IMR-90 (cell line): ENCODE measurements around the gene GAS6. TPM values are rescaled to one million over a fixed set of nuclear protein-coding genes. Genes with fewer than 3 reads are reported as not detected.
A peak's percentile ranks its signal among the peaks of the same experiment; 100 is the strongest.

ENCODE experiments used
- ATAC-seq: fragments of 200-7000 bp; cut with Tn5 transposase; 2 replicates; pipeline ENCODE4 v1.9.1; 2020; ENCODE audit warnings: low read depth, mild to moderate bottlenecking, moderate library complexity
- BruUV-seq: library from RNA; stranded (reverse); fragments of 400-500 nt; replicated peaks from 2 replicates; lab custom pipeline; 2021; lab: Mats Ljungman, UMichigan
- CTCF ChIA-PET: fragments of 300-600 bp; formaldehyde crosslinking; extraction: SDS; loops from one replicate; lab custom pipeline; 2021; ENCODE audit warnings: antibody characterized with exemption; lab: Yijun Ruan, JAX
- POLR2A ChIA-PET: fragments of 300-600 bp; sonication (Branson Sonifier 250); formaldehyde crosslinking; loops from one replicate; lab custom pipeline; 2022; ENCODE audit warnings: antibody characterized with exemption; ENCODE audit not compliant: unreplicated experiment; lab: Charles Lee
- DNase-seq: peaks from one replicate; pipeline ENCODE4 v3.0.0; 2013
- H2AFZ ChIP-seq: replicated peaks from 2 replicates; pipeline ENCODE3; 2013; ENCODE audit warnings: low read length, mild to moderate bottlenecking; ENCODE audit not compliant: poor library complexity
- H2AK5ac ChIP-seq: 2 replicates; pipeline ENCODE4 v1.6.1; 2013; ENCODE audit warnings: low read depth, low read length, inconsistent platforms
- H2AK9ac ChIP-seq: replicated peaks from 2 replicates; pipeline ENCODE3; 2013; ENCODE audit warnings: mild to moderate bottlenecking, low read depth, low read length, moderate library complexity; ENCODE audit not compliant: poor library complexity
- H2BK120ac ChIP-seq: 2 replicates; pipeline ENCODE4 v1.6.1; 2013; ENCODE audit warnings: low read depth, low read length, inconsistent platforms
- H2BK15ac ChIP-seq: 3 replicates; pipeline ENCODE4 v1.6.1; 2013; ENCODE audit warnings: low read depth, low read length, inconsistent platforms
- H2BK20ac ChIP-seq: 2 replicates; pipeline ENCODE4 v1.6.1; 2013; ENCODE audit warnings: low read depth, mild to moderate bottlenecking, inconsistent platforms, low read length, moderate library complexity
- H2BK5ac ChIP-seq: 2 replicates; pipeline ENCODE4 v1.6.1; 2013; ENCODE audit warnings: mild to moderate bottlenecking, low read depth, low read length, inconsistent platforms; ENCODE audit not compliant: poor library complexity, severe bottlenecking
- H3K14ac ChIP-seq: replicated peaks from 2 replicates; pipeline ENCODE4 v1.6.1; 2013; ENCODE audit warnings: low read depth, low read length, inconsistent platforms
- H3K18ac ChIP-seq: 2 replicates; pipeline ENCODE4 v1.6.1; 2013; ENCODE audit warnings: low read depth, low read length, control low read depth
- H3K23ac ChIP-seq: 2 replicates; pipeline ENCODE4 v1.6.1; 2013; ENCODE audit warnings: low read depth, low read length, inconsistent platforms
- H3K27ac ChIP-seq: 2 replicates; pipeline ENCODE4 v1.5.1; 2013; ENCODE audit warnings: mild to moderate bottlenecking, control low read depth, low read length; ENCODE audit not compliant: insufficient read depth
- H3K27me3 ChIP-seq: 2 replicates; pipeline ENCODE4 v1.6.1; 2013; ENCODE audit warnings: low read length; ENCODE audit not compliant: control insufficient read depth, insufficient read depth
- H3K36me3 ChIP-seq: 2 replicates; pipeline ENCODE4 v1.6.1; 2013; ENCODE audit warnings: low read length, mixed read lengths; ENCODE audit not compliant: control insufficient read depth, insufficient read depth
- H3K4ac ChIP-seq: 2 replicates; pipeline ENCODE4 v1.6.1; 2013; ENCODE audit warnings: low read depth, low read length, inconsistent platforms
- H3K4me1 ChIP-seq: 2 replicates; pipeline ENCODE4 v1.6.1; 2013; ENCODE audit warnings: low read length, mixed read lengths; ENCODE audit not compliant: control insufficient read depth, insufficient read depth
- H3K4me2 ChIP-seq: 2 replicates; pipeline ENCODE4 v1.6.1; 2013; ENCODE audit warnings: low read depth, mild to moderate bottlenecking, control low read depth, low read length, moderate library complexity
- H3K4me3 ChIP-seq: 2 replicates; pipeline ENCODE4 v1.5.1; 2013; ENCODE audit warnings: low read depth, mild to moderate bottlenecking, control low read depth, low read length, moderate library complexity; ENCODE audit not compliant: insufficient read depth
- H3K56ac ChIP-seq: 2 replicates; pipeline ENCODE4 v1.6.1; 2013; ENCODE audit warnings: low read length, inconsistent platforms; ENCODE audit not compliant: insufficient read depth; ENCODE audit errors: extremely low read depth
- H3K79me1 ChIP-seq, 2 experiments: 2 replicates each; pipeline ENCODE4 v1.6.1; 2013; ENCODE audit warnings: low read length in 2 of 2, inconsistent platforms in 1 of 2, low read depth in 1 of 2
- H3K9ac ChIP-seq: 2 replicates; pipeline ENCODE4 v1.6.1; 2013; ENCODE audit warnings: low read depth, low read length, control low read depth
- H3K9me1 ChIP-seq: 2 replicates; pipeline ENCODE4 v1.6.1; 2013; ENCODE audit warnings: low read length, inconsistent platforms; ENCODE audit not compliant: insufficient read depth
- H3K9me3 ChIP-seq: 2 replicates; pipeline ENCODE4 v1.6.1; 2013; ENCODE audit warnings: low read length; ENCODE audit not compliant: control insufficient read depth, insufficient read depth
- H4K20me1 ChIP-seq: 2 replicates; pipeline ENCODE4 v1.6.1; 2013; ENCODE audit warnings: low read length, inconsistent platforms; ENCODE audit not compliant: insufficient read depth
- H4K5ac ChIP-seq: 2 replicates; pipeline ENCODE4 v1.6.1; 2013; ENCODE audit warnings: mild to moderate bottlenecking, low read depth, low read length, control low read depth
- H4K8ac ChIP-seq, 2 experiments: 2 replicates each; pipeline ENCODE4 v1.6.1; 2013; ENCODE audit warnings: low read depth in 2 of 2, low read length in 2 of 2, control low read depth in 1 of 2, inconsistent platforms in 1 of 2
- H4K91ac ChIP-seq: 2 replicates; pipeline ENCODE4 v1.6.1; 2013; ENCODE audit warnings: low read depth, low read length, inconsistent platforms; ENCODE audit not compliant: insufficient read depth
- CHD1 ChIP-seq: IDR thresholded peaks from 2 replicates; pipeline ENCODE4 v1.6.1; 2012; ENCODE audit warnings: low read depth, low read length, improper control_type of control experiment
- MAFK ChIP-seq: IDR thresholded peaks from 2 replicates; pipeline ENCODE4 v1.6.1; 2012; ENCODE audit warnings: low read depth, low read length, improper control_type of control experiment
- MXI1 ChIP-seq: IDR thresholded peaks from 2 replicates; pipeline ENCODE4 v1.6.1; 2012; ENCODE audit warnings: low read depth, mild to moderate bottlenecking, low read length, moderate library complexity, borderline replicate concordance
- RFX5 ChIP-seq: IDR thresholded peaks from 2 replicates; pipeline ENCODE4 v1.8.0; 2012; ENCODE audit warnings: low read depth, mild to moderate bottlenecking, low read length, moderate library complexity
- WGBS, 2 experiments: methylation state at CpG; one replicate each; pipeline versions ENCODE4 v1.1.5 to v1.1.7; 2013; ENCODE audit warnings: missing lambda C conversion rate in 2 of 2; ENCODE audit not compliant: insufficient read length in 1 of 2; ENCODE audit errors: extremely low coverage in 2 of 2; 5-methylcytosine and 5-hydroxymethylcytosine counted together
- dilution Hi-C: fragments of 300-500 bp; cut with HindIII; formaldehyde crosslinking; loops from one replicate; pipeline ENCODE4 v1.14.3; 2018; ENCODE audit warnings: low sequenced_read_pairs; ENCODE audit not compliant: unreplicated experiment
- in situ Hi-C: fragments of 300-500 bp; cut with MboI; formaldehyde crosslinking; loops from 3 replicates; pipeline ENCODE4 v1.14.3; 2019; ENCODE audit warnings: low sequenced_read_pairs, inconsistent platforms, mixed read lengths
- intact Hi-C: fragments of 100-400 bp; cut with micrococcal nuclease; formaldehyde crosslinking; loops from 2 replicates; pipeline ENCODE4 v1.10.0; 2022
- polyA plus RNA-seq, 3 experiments: library from polyadenylated mRNA; depleted of rRNA; stranded (reverse); fragments of >200 nt; gene quantifications; 2 replicates each; pipeline ENCODE4 v1.2.3, GENCODE V29; 2012; ENCODE audit warnings: low replicate concordance in 1 of 3
- total RNA-seq: library from RNA; depleted of rRNA; stranded (reverse); fragments of >200 nt; gene quantifications from 2 replicates; pipeline ENCODE4 v1.2.3, GENCODE V29; 2012

The GAS6 gene
- total and polyA plus RNA-seq, 2 of the 4 experiments (the other 2 are of a cell fraction), result 220 to 823 TPM

DNA sequence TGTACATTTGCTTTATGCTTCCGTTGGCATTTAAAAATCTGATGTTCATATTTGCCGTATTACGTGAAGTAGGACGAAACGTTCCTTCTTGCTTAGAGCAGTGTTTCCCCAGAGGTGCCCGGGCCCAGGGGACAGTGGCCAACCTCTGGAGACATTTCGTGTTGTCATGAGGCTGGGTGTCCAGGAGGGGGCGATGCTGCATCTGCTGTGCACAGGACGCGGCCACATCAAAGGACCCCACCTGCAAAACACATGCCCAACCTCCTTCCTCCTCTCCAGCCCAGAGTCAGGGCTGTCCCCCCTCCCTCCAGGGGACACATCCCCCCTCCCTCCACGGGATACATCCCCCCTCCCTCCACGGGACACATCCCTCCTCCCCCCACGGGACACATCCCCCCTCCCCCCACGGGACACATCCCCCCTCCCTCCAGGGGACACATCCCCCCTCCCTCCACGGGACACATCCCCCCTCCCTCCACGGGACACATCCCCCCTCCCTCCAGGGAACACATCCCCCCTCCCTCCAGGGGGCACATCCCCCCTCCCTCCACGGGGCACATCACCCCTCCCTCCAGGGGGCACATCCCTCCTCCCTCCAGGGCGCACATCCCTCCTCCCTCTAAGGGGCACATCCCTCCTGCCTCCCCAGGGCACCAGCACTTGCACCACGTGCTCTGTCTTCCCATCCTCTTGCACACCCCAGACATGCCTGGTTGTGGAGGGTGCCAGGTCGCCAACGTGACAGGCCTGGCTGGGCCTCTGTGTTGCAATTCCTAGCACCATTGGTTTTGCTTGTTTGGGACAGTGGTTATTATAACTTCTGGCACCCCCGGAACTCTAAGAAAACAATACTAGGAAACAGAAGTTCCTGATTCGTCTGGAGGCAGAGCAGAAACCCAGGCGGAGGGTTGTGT is 46.7 kb downstream of the GAS6 start (continued):
- TF ChIP-seq MXI1 (peak; percentile 90), MAFK (no peak), RFX5 (no peak)

DNA sequence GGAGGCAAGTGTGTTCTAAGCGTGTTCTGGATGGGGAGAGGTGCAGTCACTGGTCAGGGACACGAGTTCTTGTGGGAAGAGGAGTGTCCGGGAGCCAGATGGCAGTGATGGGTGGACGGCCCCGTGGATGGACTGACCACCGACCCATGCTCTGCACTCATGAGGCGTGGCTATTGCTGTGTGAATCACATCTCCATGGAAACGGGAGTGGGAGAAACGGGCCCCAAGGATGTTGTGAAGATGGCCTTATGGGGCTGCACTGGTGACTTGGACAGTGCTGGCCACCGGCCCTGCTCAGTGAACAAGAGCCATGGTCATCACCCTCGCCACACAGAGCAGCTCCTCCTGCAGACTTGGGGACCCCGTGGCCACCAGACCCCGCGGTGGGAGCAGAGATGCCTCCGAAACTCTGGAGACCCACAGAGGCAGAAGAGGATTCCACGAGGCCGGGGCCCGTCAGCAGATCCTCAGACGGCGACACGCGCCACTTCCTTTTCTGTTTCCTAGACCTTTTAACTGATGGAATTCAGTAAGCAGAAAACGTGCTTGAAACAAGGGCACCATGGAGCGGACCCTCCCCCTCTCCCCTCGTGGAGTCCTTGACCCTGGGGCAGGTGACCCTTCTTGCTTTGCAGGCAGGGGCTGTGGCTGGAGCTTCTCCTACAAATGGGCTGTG is 47.5 kb downstream of the GAS6 start:
- peak; percentile 45 for DNase-seq
- H3K18ac ChIP-seq, result no peak overlapping the region

More for the DNA sequence above, 47.5 kb downstream of the GAS6 start:
- no peak overlapping the region for H3K4me3 ChIP-seq
- 87% methylated on average over 15 of the region's 25 CpGs; no CpG with 5 or more reads in 1 of the 2 experiments for WGBS, 2 experiments
- TF ChIP-seq CHD1, result no peak
- TF ChIP-seq MAFK, result no peak
- peak overlapping the region; percentile 78 for H3K4ac ChIP-seq
- H4K20me1 ChIP-seq, result peaks cover 39% of the 10 kb centered on the region
- H3K23ac ChIP-seq, result no peak overlapping the region
- peak overlapping the region; percentile 25 for H2BK20ac ChIP-seq
- POLR2A ChIA-PET, result no interaction called here
- in situ Hi-C loops (no loop called here), intact Hi-C loops (loop anchor here (10.0 kb wide), 1 partner anchor 208 kb away; no protein-coding TSS in a partner anchor), dilution Hi-C loops (no loop called here)
- H2BK5ac ChIP-seq, result peak overlapping the region; percentile 12
- H3K9me3 ChIP-seq, result no peaks in the 10 kb centered on the region
- peaks cover 6% of the 10 kb centered on the region for H3K36me3 ChIP-seq
- no peaks in the 10 kb centered on the region for H3K27me3 ChIP-seq
- peak overlapping the region in 1 of 2 experiments; percentile 43; a peak in 2 of 4 replicates for H4K8ac ChIP-seq
- peak overlapping the region; percentile 56; the same call in 1 of the 2 replicates for H2AK5ac ChIP-seq
- H3K9ac ChIP-seq, result no peak overlapping the region
- H3K9me1 ChIP-seq, result peaks cover 8% of the 10 kb centered on the region
- H2BK120ac ChIP-seq, result peak overlapping the region; percentile 63
- H4K91ac ChIP-seq, result peak overlapping the region; percentile 74
- H2BK15ac ChIP-seq, result peak overlapping the region; percentile 23; the same call in 1 of the 3 replicates
- H3K56ac ChIP-seq, result no peak overlapping the region
- peak overlapping the region; percentile 52; the same call in 1 of the 2 replicates for H3K14ac ChIP-seq
- peaks cover 3 to 51% of the 10 kb centered on the region in 2 experiments for H3K79me1 ChIP-seq
- no peak for ATAC-seq
- no TSS peak for BruUV-seq
- H3K4me2 ChIP-seq, result no peak overlapping the region
- H2AFZ ChIP-seq, result peak overlapping the region; percentile 79
- CTCF ChIA-PET, result no interaction called here
- peaks cover 24% of the 10 kb centered on the region for H3K4me1 ChIP-seq
- peak overlapping the region; percentile 80 for H2AK9ac ChIP-seq
- H3K27ac ChIP-seq, result no peak overlapping the region
- no peak overlapping the region for H4K5ac ChIP-seq
